ENCODE measurements around the gene UNC80. TPM values are rescaled to one million over a fixed set of nuclear protein-coding genes. Genes with fewer than 3 reads are reported as not detected.

The UNC80 gene
- total and polyA plus RNA-seq, 2 donors (not counting 3 experiments of a cell fraction or from before 2014, with no cell fraction given): not detected

GRCh38 chr2:209727077-209727476 lies 44.6 kb upstream of the UNC80 start:
- Histone ChIP-seq H3K36me3 (ENCODE audit: control insufficient read depth in 2 of 2, extremely low read depth in 1 of 2, insufficient read depth in 2 of 2, low read length in 2 of 2) (no peaks in the 10 kb centered on the region), H2AFZ (ENCODE audit: low read depth, low read length) (no peak overlapping the region), H3K9ac (replicated peaks; ENCODE audit: extremely low read depth, insufficient read depth, low read length) (no peak overlapping the region), H3K9me3 (replicated peaks; ENCODE audit: control insufficient read depth, insufficient read depth, low read length) (no peaks in the 10 kb centered on the region), H4K20me1 (replicated peaks; ENCODE audit: control insufficient read depth, extremely low read depth, insufficient read depth, low read length) (no peaks in the 10 kb centered on the region), H3K4me2 (ENCODE audit: insufficient read depth, low read length) (no peak overlapping the region), H3K27me3 (ENCODE audit: control insufficient read depth in 2 of 2, insufficient read depth in 2 of 2, low read length in 2 of 2) (no peaks in the 10 kb centered on the region), H3K79me2 (ENCODE audit: control insufficient read depth, insufficient read depth, low read length) (no peaks in the 10 kb centered on the region), H3K27ac (ENCODE audit: insufficient read depth, low read depth, low read length) (no peak overlapping the region), H3K4me1 (ENCODE audit: control insufficient read depth, extremely low read depth, insufficient read depth, low read length) (no peaks in the 10 kb centered on the region), H3K4me3 (replicated peaks in 1 of 3; ENCODE audit: insufficient read depth in 1 of 3, low read depth in 1 of 3, low read length in 3 of 3) (no peak overlapping the region), H3K9me1 (replicated peaks; ENCODE audit: control insufficient read depth, extremely low read depth, insufficient read depth, low read length) (no peaks in the 10 kb centered on the region)
- CTCF ChIA-PET: no interaction called here
- TF ChIP-seq POLR2AphosphoS5 (IDR thresholded peaks at IDR 0.05; ENCODE audit: insufficient read depth, low read depth, low read length) (no peak), EZH2 (IDR thresholded peaks at IDR 0.05; ENCODE audit: borderline replicate concordance, low read depth, low read length, severe bottlenecking) (no peak), MAX (IDR thresholded peaks at IDR 0.05; ENCODE audit: insufficient read depth, insufficient read length) (no peak), FOS (IDR thresholded peaks at IDR 0.05; ENCODE audit: borderline replicate concordance, insufficient read depth, low read length) (no peak), JUN (IDR thresholded peaks at IDR 0.05; ENCODE audit: borderline replicate concordance, insufficient read depth, insufficient read length, low read depth) (no peak), GATA2 (IDR thresholded peaks at IDR 0.05; ENCODE audit: insufficient read depth, insufficient read length, low read depth, low read length) (no peak), CTCF (IDR thresholded peaks at IDR 0.05; ENCODE audit: extremely low read depth in 1 of 2, insufficient read depth in 1 of 2, low read depth in 1 of 2, low read length in 2 of 2) (no peak)
- BruUV-seq (replicated peaks): no TSS peak
- no peak for FAIRE-seq
- dilution Hi-C loops (cut with MboI; ENCODE audit: extremely low pct_ligation_motif_present, low sequenced_read_pairs) (no loop called here), intact Hi-C loops (cut with micrococcal nuclease) (no loop called here)
- POLR2A ChIA-PET: no interaction called here
- DNase-seq (ENCODE audit: low read depth, low spot score): no peak

Data from endothelial cell of umbilical vein (primary cell).